ENCODE measurements around the gene CACTIN. TPM values are rescaled to one million over a fixed set of nuclear protein-coding genes. Genes with fewer than 3 reads are reported as not detected.

The CACTIN gene
- polyA plus RNA-seq, 1 experiment, result 13.8 TPM

DNA sequence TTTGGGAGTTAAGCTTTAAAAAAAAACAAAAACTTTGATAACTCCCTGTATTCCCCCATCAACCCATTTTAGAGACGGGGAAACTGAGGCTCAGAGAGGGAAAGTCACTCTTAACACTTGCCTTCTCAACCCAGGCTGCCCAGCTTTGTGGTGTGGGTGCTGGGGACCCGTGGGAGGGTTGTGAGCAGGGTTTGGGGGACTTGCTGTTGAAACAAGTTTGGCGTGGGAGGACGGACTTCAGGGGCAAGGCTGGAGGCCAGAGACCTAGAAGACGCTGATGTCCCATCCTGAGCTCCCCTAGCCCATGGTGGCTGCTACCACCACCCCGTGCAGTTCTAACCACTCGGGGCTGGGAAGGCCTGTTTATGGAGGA lies 747 bp upstream of the CACTIN start:
- no peak for DNase-seq (ENCODE audit: low read depth)
- Histone ChIP-seq H3K36me3 (ENCODE audit: control insufficient read depth, insufficient read depth, low read length) (peaks cover 11% of the 10 kb centered on the region), H3K27me3 (ENCODE audit: control insufficient read depth, insufficient read depth, low read length) (no peaks in the 10 kb centered on the region), H3K4me3 (ENCODE audit: low read depth, low read length) (no peak overlapping the region)
- ChIA-PET POLR2A (no interaction called here), CTCF (interaction anchor here (1.2 kb wide), 1 partner anchor 77 kb away, joined by 3 read pairs; no protein-coding TSS in a partner anchor)
- TF ChIP-seq, protein P1, sequence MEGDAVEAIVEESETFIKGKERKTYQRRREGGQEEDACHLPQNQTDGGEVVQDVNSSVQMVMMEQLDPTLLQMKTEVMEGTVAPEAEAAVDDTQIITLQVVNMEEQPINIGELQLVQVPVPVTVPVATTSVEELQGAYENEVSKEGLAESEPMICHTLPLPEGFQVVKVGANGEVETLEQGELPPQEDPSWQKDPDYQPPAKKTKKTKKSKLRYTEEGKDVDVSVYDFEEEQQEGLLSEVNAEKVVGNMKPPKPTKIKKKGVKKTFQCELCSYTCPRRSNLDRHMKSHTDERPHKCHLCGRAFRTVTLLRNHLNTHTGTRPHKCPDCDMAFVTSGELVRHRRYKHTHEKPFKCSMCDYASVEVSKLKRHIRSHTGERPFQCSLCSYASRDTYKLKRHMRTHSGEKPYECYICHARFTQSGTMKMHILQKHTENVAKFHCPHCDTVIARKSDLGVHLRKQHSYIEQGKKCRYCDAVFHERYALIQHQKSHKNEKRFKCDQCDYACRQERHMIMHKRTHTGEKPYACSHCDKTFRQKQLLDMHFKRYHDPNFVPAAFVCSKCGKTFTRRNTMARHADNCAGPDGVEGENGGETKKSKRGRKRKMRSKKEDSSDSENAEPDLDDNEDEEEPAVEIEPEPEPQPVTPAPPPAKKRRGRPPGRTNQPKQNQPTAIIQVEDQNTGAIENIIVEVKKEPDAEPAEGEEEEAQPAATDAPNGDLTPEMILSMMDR (IDR thresholded peaks at IDR 0.05; ENCODE audit: insufficient read depth, low read depth, low read length), result no peak

DNA sequence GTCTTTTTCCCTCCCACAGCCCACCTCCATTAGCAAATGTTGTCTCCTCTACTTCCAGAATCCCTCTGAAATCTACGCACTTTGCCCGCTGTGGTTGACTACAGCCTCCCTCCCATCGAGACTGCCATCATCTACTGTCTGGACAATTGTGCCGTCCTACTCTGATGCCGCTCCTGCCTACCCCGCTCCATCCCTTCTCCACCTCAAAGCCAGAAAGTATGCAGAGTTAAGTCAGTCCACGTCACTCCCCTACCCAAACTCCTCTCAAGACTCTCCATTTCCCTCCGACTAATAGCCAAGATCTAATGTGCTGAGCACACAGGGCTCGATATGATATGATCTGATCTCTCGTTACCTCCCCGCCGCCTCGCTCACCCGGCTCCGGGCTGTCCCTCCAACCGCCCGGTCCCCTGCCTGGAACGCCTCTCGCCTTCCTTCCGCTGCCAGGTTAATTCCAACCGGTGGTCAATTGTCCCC lies 556 bp downstream of the CACTIN start:
- H3K4me3 ChIP-seq (ENCODE audit: low read depth, low read length), result peak overlapping the region; percentile 92
- H3K36me3 ChIP-seq (ENCODE audit: control insufficient read depth, insufficient read depth, low read length), result peaks cover 10% of the 10 kb centered on the region
- ChIA-PET POLR2A (no interaction called here), CTCF (interaction anchor here (1.0 kb wide), 1 partner anchor 81 kb away, joined by 3 read pairs; no protein-coding TSS in a partner anchor)
- TF ChIP-seq, protein P1 (IDR thresholded peaks at IDR 0.05; ENCODE audit: insufficient read depth, low read depth, low read length), result no peak
- no peaks in the 10 kb centered on the region for H3K27me3 ChIP-seq (ENCODE audit: control insufficient read depth, insufficient read depth, low read length)
- DNase-seq (ENCODE audit: low read depth), result no peak

DNA sequence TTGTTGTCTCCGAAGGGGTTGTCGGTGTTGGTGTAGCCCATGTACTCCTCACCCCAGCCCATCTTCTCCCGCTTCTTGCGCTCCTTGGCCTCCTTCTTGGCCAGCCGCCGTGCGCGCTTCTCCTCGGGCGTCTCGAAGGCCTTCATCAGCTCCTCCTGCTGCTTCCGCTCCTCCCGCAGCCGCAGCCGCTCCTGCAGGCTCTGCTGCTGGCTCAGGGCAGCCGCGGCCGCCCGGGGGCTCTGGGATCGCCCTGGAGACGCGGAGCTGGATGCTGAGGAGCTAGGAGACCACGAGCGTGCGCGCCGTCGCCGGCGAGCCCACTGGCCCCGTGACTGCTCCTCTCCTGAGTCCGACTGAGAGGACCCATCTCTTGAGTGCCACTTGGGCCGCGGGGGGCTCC lies 2.9 kb downstream of the CACTIN start:
- CTCF ChIA-PET, result no interaction called here
- Histone ChIP-seq H3K36me3 (ENCODE audit: control insufficient read depth, insufficient read depth, low read length) (peaks cover 11% of the 10 kb centered on the region), H3K27me3 (ENCODE audit: control insufficient read depth, insufficient read depth, low read length) (no peaks in the 10 kb centered on the region), H3K4me3 (ENCODE audit: low read depth, low read length) (no peak overlapping the region)
- no peak for DNase-seq (ENCODE audit: low read depth)
- TF ChIP-seq, protein P1 (IDR thresholded peaks at IDR 0.05; ENCODE audit: insufficient read depth, low read depth, low read length), result no peak
- POLR2A ChIA-PET, result no interaction called here

DNA sequence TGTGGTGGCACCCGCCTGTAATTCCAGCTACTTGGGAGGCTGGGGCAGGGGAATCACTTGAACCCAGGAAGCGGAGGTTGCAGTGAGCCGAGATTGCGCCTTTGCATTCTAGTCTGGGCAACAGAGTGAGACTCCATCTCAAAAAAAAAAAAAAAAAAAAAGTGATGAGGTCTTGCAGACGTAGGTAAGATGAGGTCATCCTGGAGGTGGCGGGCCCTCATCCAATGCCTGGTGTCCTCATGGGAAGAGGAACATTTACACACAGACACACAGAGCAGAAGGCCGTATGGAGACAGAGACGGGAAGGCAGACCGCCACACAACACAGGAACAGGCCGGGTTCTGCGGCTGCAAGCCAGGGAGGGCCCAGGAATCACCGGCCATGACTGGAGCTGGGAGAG lies 4.4 kb downstream of the CACTIN start:
- TF ChIP-seq, protein P1 (IDR thresholded peaks at IDR 0.05; ENCODE audit: insufficient read depth, low read depth, low read length), result no peak
- ChIA-PET CTCF (interaction anchor here (0.7 to 1.1 kb wide), 3 partner anchors 74 to 318 kb away, joined by 3 to 6 read pairs (median 4); no protein-coding TSS in a partner anchor), POLR2A (no interaction called here)
- peaks cover 14% of the 10 kb centered on the region for H3K36me3 ChIP-seq (ENCODE audit: control insufficient read depth, insufficient read depth, low read length)
- DNase-seq (ENCODE audit: low read depth), result no peak
- no peak overlapping the region for H3K4me3 ChIP-seq (ENCODE audit: low read depth, low read length)
- H3K27me3 ChIP-seq (ENCODE audit: control insufficient read depth, insufficient read depth, low read length), result no peaks in the 10 kb centered on the region

DNA sequence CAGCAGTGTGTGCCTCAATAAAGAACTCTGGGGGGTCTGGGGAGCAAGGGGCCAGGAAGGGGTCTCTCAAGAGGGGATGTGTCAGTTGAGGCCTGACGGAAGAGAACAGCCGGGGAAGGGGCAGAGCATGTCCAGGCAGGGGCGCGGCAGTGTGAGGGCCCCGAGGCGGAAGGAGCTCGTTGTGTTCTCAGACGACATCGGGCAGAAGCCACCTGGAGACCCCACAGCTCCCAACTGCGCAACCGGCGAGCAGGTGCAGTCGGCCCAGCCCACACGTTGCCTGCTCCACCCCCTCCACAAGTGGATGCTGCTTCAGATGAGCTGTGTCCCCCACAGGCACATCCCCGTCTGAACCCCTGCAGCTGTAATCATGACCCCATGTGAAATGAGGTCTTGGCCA lies 4.9 kb downstream of the CACTIN start:
- H3K27me3 ChIP-seq (ENCODE audit: control insufficient read depth, insufficient read depth, low read length), result no peaks in the 10 kb centered on the region
- ChIA-PET POLR2A (no interaction called here), CTCF (interaction anchor here (0.6 to 1.1 kb wide), 4 partner anchors 73 to 657 kb away, joined by 3 to 6 read pairs (median 4); no protein-coding TSS in a partner anchor)
- no peak for DNase-seq (ENCODE audit: low read depth)
- H3K36me3 ChIP-seq (ENCODE audit: control insufficient read depth, insufficient read depth, low read length), result peaks cover 15% of the 10 kb centered on the region
- no peak overlapping the region for H3K4me3 ChIP-seq (ENCODE audit: low read depth, low read length)
- TF ChIP-seq, protein P1 (IDR thresholded peaks at IDR 0.05; ENCODE audit: insufficient read depth, low read depth, low read length), result no peak
